GM12864 (cell line): ENCODE data around the gene GABRR1.

Experiments used
- DNase-seq: peaks from one replicate; pipeline ENCODE4 v3.0.0-alpha.2; 2011; ENCODE audit warnings: low read depth
- H3K4me3 ChIP-seq: 2 replicates; pipeline ENCODE4 v1.5.1; 2011; ENCODE audit warnings: mild to moderate bottlenecking, low read depth, low read length, control low read depth
- CTCF ChIP-seq: IDR thresholded peaks from 2 replicates; pipeline ENCODE4 v1.5.1; 2011; ENCODE audit warnings: low read depth, mild to moderate bottlenecking, moderate library complexity, low read length, control low read depth, inconsistent platforms; ENCODE audit errors: missing control alignments

GABRR1 gene

GRCh38 chr6:89255417-89255816, 38.3 kb upstream of the GABRR1 start:
- no peak overlapping the region for H3K4me3 ChIP-seq
- no peak for DNase-seq
- TF ChIP-seq CTCF: no peak

- DNase-seq: no peak
- TF ChIP-seq CTCF: no peak
- no peak overlapping the region for H3K4me3 ChIP-seq
Measured at GRCh38 chr6:89254569-89254968, 37.4 kb upstream of the GABRR1 start.

- TF ChIP-seq CTCF: no peak
- no peak overlapping the region for H3K4me3 ChIP-seq
- no peak for DNase-seq
Measured at GRCh38 chr6:89252907-89253306, 35.7 kb upstream of the GABRR1 start.

GRCh38 chr6:89251976-89252375, 34.8 kb upstream of the GABRR1 start:
- no peak for DNase-seq
- TF ChIP-seq CTCF: no peak

GRCh38 chr6:89251170-89251569, 34.0 kb upstream of the GABRR1 start:
- H3K4me3 ChIP-seq: no peak overlapping the region
- DNase-seq: no peak
- no peak for TF ChIP-seq CTCF

More at GRCh38 chr6:89251976-89252375, 34.8 kb upstream of the GABRR1 start:
- no peak overlapping the region for H3K4me3 ChIP-seq

- H3K4me3 ChIP-seq: no peak overlapping the region
- no peak for DNase-seq
- TF ChIP-seq CTCF: no peak
Measured at GRCh38 chr6:89250239-89250638, 33.1 kb upstream of the GABRR1 start.

GRCh38 chr6:89244241-89244985, 27.3 kb upstream of the GABRR1 start:
- H3K4me3 ChIP-seq: no peak overlapping the region
- no peak for TF ChIP-seq CTCF
- no peak for DNase-seq
